ENCODE data around the gene TXNDC11. TPM values are rescaled to one million over a fixed set of nuclear protein-coding genes. Genes with fewer than 3 reads are reported as not detected.

Gene TXNDC11
- total RNA-seq, 1 experiment from 2014 or later = 19.4 TPM

- Histone ChIP-seq H3K4me1 (peaks cover 4% of the 10 kb centered on the region; the same call in 1 of the 2 replicates), H3K27ac (no peak overlapping the region), H3K27me3 (no peaks in the 10 kb centered on the region), H3K4me3 (no peak overlapping the region), H3K9me3 (replicated peaks) (no peaks in the 10 kb centered on the region), H3K36me3 (peaks cover 25% of the 10 kb centered on the region)
- no peak for DNase-seq
These were observed 3.7 kb downstream of the TXNDC11 start for GRCh38 chr16:11738742-11739544.

- H3K27ac ChIP-seq = no peak overlapping the region
These were observed 4.9 kb downstream of the TXNDC11 start for GRCh38 chr16:11737713-11738112.

GRCh38 chr16:11736903-11737302 lies 5.8 kb downstream of the TXNDC11 start:
- Histone ChIP-seq H3K4me3 (no peak overlapping the region), H3K4me1 (no peaks in the 10 kb centered on the region), H3K27ac (no peak overlapping the region), H3K36me3 (peaks cover 33% of the 10 kb centered on the region), H3K9me3 (replicated peaks) (no peaks in the 10 kb centered on the region), H3K27me3 (no peaks in the 10 kb centered on the region)
- DNase-seq = no peak

More at GRCh38 chr16:11737713-11738112, 4.9 kb downstream of the TXNDC11 start:
- no peaks in the 10 kb centered on the region for H3K4me1 ChIP-seq
- H3K36me3 ChIP-seq = peaks cover 30% of the 10 kb centered on the region
- no peaks in the 10 kb centered on the region for H3K27me3 ChIP-seq
- DNase-seq = no peak
- H3K4me3 ChIP-seq = no peak overlapping the region
- H3K9me3 ChIP-seq (replicated peaks) = no peaks in the 10 kb centered on the region

GRCh38 chr16:11735787-11736186 lies 6.9 kb downstream of the TXNDC11 start:
- Histone ChIP-seq H3K9me3 (replicated peaks) (no peaks in the 10 kb centered on the region), H3K36me3 (peaks cover 35% of the 10 kb centered on the region), H3K27me3 (no peaks in the 10 kb centered on the region), H3K4me3 (no peak overlapping the region), H3K27ac (no peak overlapping the region), H3K4me1 (no peaks in the 10 kb centered on the region)
- no peak for DNase-seq

- no peak for DNase-seq
- Histone ChIP-seq H3K27me3 (no peaks in the 10 kb centered on the region), H3K4me1 (no peaks in the 10 kb centered on the region), H3K36me3 (peaks cover 46% of the 10 kb centered on the region), H3K27ac (no peak overlapping the region), H3K4me3 (no peak overlapping the region), H3K9me3 (replicated peaks) (no peaks in the 10 kb centered on the region)
These were observed 8.0 kb downstream of the TXNDC11 start for GRCh38 chr16:11734653-11735043.

- Histone ChIP-seq H3K27me3 (no peaks in the 10 kb centered on the region), H3K36me3 (peaks cover 47% of the 10 kb centered on the region), H3K4me3 (no peak overlapping the region), H3K27ac (no peak overlapping the region), H3K9me3 (replicated peaks) (no peaks in the 10 kb centered on the region), H3K4me1 (no peaks in the 10 kb centered on the region)
- no peak for DNase-seq
These were observed 8.5 kb downstream of the TXNDC11 start for GRCh38 chr16:11734025-11734652.

- no peaks in the 10 kb centered on the region for H3K4me1 ChIP-seq
- peaks cover 41% of the 10 kb centered on the region for H3K36me3 ChIP-seq
- no peak overlapping the region for H3K4me3 ChIP-seq
- H3K9me3 ChIP-seq (replicated peaks) = no peaks in the 10 kb centered on the region
- H3K27ac ChIP-seq = no peak overlapping the region
- no peaks in the 10 kb centered on the region for H3K27me3 ChIP-seq
- DNase-seq = no peak
These were observed 11.4 kb downstream of the TXNDC11 start for GRCh38 chr16:11731222-11731621.

GRCh38 chr16:11729787-11730186 lies 12.9 kb downstream of the TXNDC11 start:
- Histone ChIP-seq H3K27ac (no peak overlapping the region), H3K4me1 (no peaks in the 10 kb centered on the region), H3K9me3 (replicated peaks) (no peaks in the 10 kb centered on the region), H3K36me3 (peaks cover 31% of the 10 kb centered on the region), H3K4me3 (no peak overlapping the region), H3K27me3 (no peaks in the 10 kb centered on the region)
- no peak for DNase-seq

GRCh38 chr16:11727796-11728543 lies 14.7 kb downstream of the TXNDC11 start:
- no peaks in the 10 kb centered on the region for H3K9me3 ChIP-seq (replicated peaks)
- no peaks in the 10 kb centered on the region for H3K27me3 ChIP-seq
- no peaks in the 10 kb centered on the region for H3K4me1 ChIP-seq
- peaks cover 23% of the 10 kb centered on the region for H3K36me3 ChIP-seq
- H3K27ac ChIP-seq = no peak overlapping the region
- H3K4me3 ChIP-seq = no peak overlapping the region
- DNase-seq = no peak

- peaks cover 28% of the 10 kb centered on the region for H3K36me3 ChIP-seq
- no peaks in the 10 kb centered on the region for H3K9me3 ChIP-seq (replicated peaks)
- no peak overlapping the region for H3K4me3 ChIP-seq
- DNase-seq = no peak
- no peaks in the 10 kb centered on the region for H3K4me1 ChIP-seq
- H3K27ac ChIP-seq = no peak overlapping the region
- H3K27me3 ChIP-seq = no peaks in the 10 kb centered on the region
These were observed 16.6 kb downstream of the TXNDC11 start for GRCh38 chr16:11726008-11726407.

GRCh38 chr16:11725457-11725856 lies 17.2 kb downstream of the TXNDC11 start:
- peaks cover 29% of the 10 kb centered on the region for H3K36me3 ChIP-seq
- no peak for DNase-seq
- no peak overlapping the region for H3K27ac ChIP-seq

GRCh38 chr16:11722468-11722808 lies 20.2 kb downstream of the TXNDC11 start:
- Histone ChIP-seq H3K27ac (no peak overlapping the region), H3K36me3 (peaks cover 24% of the 10 kb centered on the region), H3K27me3 (no peaks in the 10 kb centered on the region), H3K4me3 (no peak overlapping the region), H3K9me3 (replicated peaks) (no peaks in the 10 kb centered on the region), H3K4me1 (no peaks in the 10 kb centered on the region)
- no peak for DNase-seq

More at GRCh38 chr16:11725457-11725856, 17.2 kb downstream of the TXNDC11 start:
- H3K4me3 ChIP-seq = no peak overlapping the region
- no peaks in the 10 kb centered on the region for H3K4me1 ChIP-seq
- no peaks in the 10 kb centered on the region for H3K27me3 ChIP-seq
- no peaks in the 10 kb centered on the region for H3K9me3 ChIP-seq (replicated peaks)

GRCh38 chr16:11721781-11722467 lies 20.7 kb downstream of the TXNDC11 start:
- Histone ChIP-seq H3K4me1 (no peaks in the 10 kb centered on the region), H3K36me3 (peaks cover 24% of the 10 kb centered on the region), H3K4me3 (no peak overlapping the region), H3K9me3 (replicated peaks) (no peaks in the 10 kb centered on the region), H3K27ac (no peak overlapping the region), H3K27me3 (no peaks in the 10 kb centered on the region)
- DNase-seq = no peak

- DNase-seq = no peak
- H3K4me3 ChIP-seq = no peak overlapping the region
- no peaks in the 10 kb centered on the region for H3K4me1 ChIP-seq
- no peaks in the 10 kb centered on the region for H3K27me3 ChIP-seq
- no peaks in the 10 kb centered on the region for H3K9me3 ChIP-seq (replicated peaks)
- H3K36me3 ChIP-seq = peaks cover 34% of the 10 kb centered on the region
- H3K27ac ChIP-seq = no peak overlapping the region
These were observed 22.9 kb downstream of the TXNDC11 start for GRCh38 chr16:11719762-11720161.

GRCh38 chr16:11719171-11719570 lies 23.5 kb downstream of the TXNDC11 start:
- Histone ChIP-seq H3K4me1 (no peaks in the 10 kb centered on the region), H3K36me3 (peaks cover 36% of the 10 kb centered on the region)

More at GRCh38 chr16:11719171-11719570, 23.5 kb downstream of the TXNDC11 start:
- H3K4me3 ChIP-seq = no peak overlapping the region
- no peak for DNase-seq
- H3K27me3 ChIP-seq = no peaks in the 10 kb centered on the region
- no peaks in the 10 kb centered on the region for H3K9me3 ChIP-seq (replicated peaks)
- H3K27ac ChIP-seq = no peak overlapping the region

Data from SJCRH30 (cell line).